Hippocampal formation (tissue), 2 donors: Measurements from ENCODE around the gene CD4.
"Not testable (repeated sequence)": the region's sequence is repeated elsewhere in the genome, so short reads cannot be mapped to it uniquely, and the experiment has no call there.

Source experiments
- DNase-seq, 2 donors: peaks; one replicate each; lab custom pipeline; 2025; lab: John Stamatoyannopoulos, UW

The CD4 gene

GRCh38 chr12:6845395-6845794 lies 56.1 kb downstream of the CD4 start:
- no peak for DNase-seq

- no peak for DNase-seq
These were observed 57.1 kb downstream of the CD4 start for GRCh38 chr12:6846316-6846869.

GRCh38 chr12:6847676-6848075 lies 58.3 kb downstream of the CD4 start:
- DNase-seq = no peak

GRCh38 chr12:6849427-6849826 lies 60.1 kb downstream of the CD4 start:
- DNase-seq = no peak

GRCh38 chr12:6849976-6850560 lies 60.7 kb downstream of the CD4 start:
- DNase-seq = no peak

GRCh38 chr12:6850796-6851152 lies 61.4 kb downstream of the CD4 start:
- no peak for DNase-seq

GRCh38 chr12:6851153-6851920 lies 62.0 kb downstream of the CD4 start, which contains the start of gene CDCA3:
Gene CDCA3, minus strand, starts transcription at chr12:6851286. Its CDS starts 334 bp downstream, at chr12:6850952.
- peak; percentile 90 to 97 for DNase-seq

- DNase-seq = peak; percentile 99
These were observed 62.8 kb downstream of the CD4 start, which contains the start of gene USP5 for GRCh38 chr12:6851921-6852650. Gene USP5, plus strand, starts transcription at chr12:6852150. Its CDS starts 30 bp downstream, at chr12:6852180.

GRCh38 chr12:6852651-6853354 lies 63.5 kb downstream of the CD4 start:
- peak; percentile 42 to 48 for DNase-seq

GRCh38 chr12:6853626-6854025 lies 64.3 kb downstream of the CD4 start:
- DNase-seq = no peak

- no peak for DNase-seq
These were observed 64.7 kb downstream of the CD4 start for GRCh38 chr12:6854036-6854435.

- DNase-seq = no peak
These were observed 66.0 kb downstream of the CD4 start for GRCh38 chr12:6855322-6855721.

GRCh38 chr12:6858799-6859198 lies 69.5 kb downstream of the CD4 start:
- no peak for DNase-seq

GRCh38 chr12:6860116-6860515 lies 70.8 kb downstream of the CD4 start:
- no peak for DNase-seq

GRCh38 chr12:6860942-6861341 lies 71.6 kb downstream of the CD4 start:
- DNase-seq = no peak

GRCh38 chr12:6861391-6861790 lies 72.1 kb downstream of the CD4 start:
- no peak for DNase-seq

GRCh38 chr12:6863033-6863432 lies 73.7 kb downstream of the CD4 start:
- DNase-seq = no peak

- no peak for DNase-seq
These were observed 74.4 kb downstream of the CD4 start for GRCh38 chr12:6863586-6864321.

GRCh38 chr12:6865307-6865706 lies 76.0 kb downstream of the CD4 start:
- not testable (repeated sequence) for DNase-seq

GRCh38 chr12:6866163-6866919 lies 77.0 kb downstream of the CD4 start:
- DNase-seq = no peak
